KMS-11 (cell line): Measurements from ENCODE around the gene FBXO21.
"Not testable (repeated sequence)": the region's sequence is repeated elsewhere in the genome, so short reads cannot be mapped to it uniquely, and the experiment has no call there.

Experiments used
- H2AFZ ChIP-seq: fragments of 200-600 bp; sonication (generic); 2 replicates; pipeline ENCODE4 v1.6.1; 2016; ENCODE audit warnings: antibody characterized with exemption, mixed run types, low read depth
- H3K27ac ChIP-seq: fragments of 200-600 bp; sonication (generic); 2 replicates; pipeline ENCODE4 v1.6.1; 2016; ENCODE audit warnings: mild to moderate bottlenecking, mixed run types
- H3K27me3 ChIP-seq: fragments of 200-600 bp; sonication (generic); 2 replicates; pipeline ENCODE4 v1.6.1; 2017; ENCODE audit warnings: mild to moderate bottlenecking, low read depth, mixed run types, moderate library complexity; ENCODE audit not compliant: insufficient read depth
- H3K36me3 ChIP-seq: fragments of 200-600 bp; sonication (generic); 2 replicates; pipeline ENCODE4 v1.6.1; 2017; ENCODE audit warnings: mild to moderate bottlenecking, mixed run types; ENCODE audit not compliant: insufficient read depth
- H3K4me1 ChIP-seq: fragments of 200-600 bp; sonication (generic); 2 replicates; pipeline ENCODE4 v1.6.1; 2016; ENCODE audit warnings: mild to moderate bottlenecking, low read depth, mixed run types; ENCODE audit not compliant: poor library complexity, severe bottlenecking
- H3K4me2 ChIP-seq: fragments of 200-600 bp; sonication (generic); 2 replicates; pipeline ENCODE4 v1.7.0; 2016; ENCODE audit warnings: mild to moderate bottlenecking, mixed run types
- H3K4me3 ChIP-seq: fragments of 200-600 bp; sonication (generic); IDR thresholded peaks from 2 replicates; pipeline ENCODE4 v1.6.1; 2017; ENCODE audit warnings: low read depth, low read length, mixed read lengths; ENCODE audit not compliant: insufficient read depth
- H3K79me2 ChIP-seq: fragments of 200-600 bp; sonication (generic); 2 replicates; pipeline ENCODE4 v1.6.1; 2016; ENCODE audit warnings: low read depth, mixed run types; ENCODE audit not compliant: insufficient read depth
- H3K9ac ChIP-seq: fragments of 200-600 bp; sonication (generic); 2 replicates; pipeline ENCODE4 v1.6.1; 2016; ENCODE audit warnings: mild to moderate bottlenecking, mixed run types
- H4K20me1 ChIP-seq: fragments of 200-600 bp; sonication (generic); 2 replicates; pipeline ENCODE4 v1.6.1; 2016; ENCODE audit warnings: mild to moderate bottlenecking, mixed run types; ENCODE audit not compliant: insufficient read depth
- TF ChIP-seq, protein P1 (sequence below): fragments of 200-600 bp; sonication (generic); conservative IDR thresholded peaks from 2 replicates; pipeline ENCODE4 v1.6.1; 2017; ENCODE audit warnings: low read depth, mild to moderate bottlenecking, antibody characterized with exemption, low read length, moderate library complexity, mixed read lengths

Gene FBXO21

DNA sequence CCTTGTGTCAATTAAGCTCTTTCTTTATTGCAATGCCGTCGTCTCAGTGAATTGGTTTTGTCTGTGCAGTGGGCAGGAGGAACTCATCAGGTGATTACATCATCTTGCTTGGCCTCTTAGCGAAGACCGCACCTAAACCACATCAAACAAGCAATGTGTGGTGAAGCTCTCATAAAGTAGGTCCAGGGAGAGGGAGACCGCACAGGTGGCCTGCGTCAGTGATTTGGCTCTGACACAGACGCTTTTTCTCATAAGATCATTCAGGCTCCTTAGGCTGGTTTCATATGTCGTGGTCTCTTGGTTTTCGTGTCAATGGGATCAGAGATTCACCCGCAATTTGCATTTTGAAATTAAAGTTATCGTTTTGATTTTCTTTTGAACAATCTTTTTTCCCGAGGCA, 84.4 kb downstream of the FBXO21 start:
- no peak overlapping the region for H3K9ac ChIP-seq
- TF ChIP-seq, protein P1, sequence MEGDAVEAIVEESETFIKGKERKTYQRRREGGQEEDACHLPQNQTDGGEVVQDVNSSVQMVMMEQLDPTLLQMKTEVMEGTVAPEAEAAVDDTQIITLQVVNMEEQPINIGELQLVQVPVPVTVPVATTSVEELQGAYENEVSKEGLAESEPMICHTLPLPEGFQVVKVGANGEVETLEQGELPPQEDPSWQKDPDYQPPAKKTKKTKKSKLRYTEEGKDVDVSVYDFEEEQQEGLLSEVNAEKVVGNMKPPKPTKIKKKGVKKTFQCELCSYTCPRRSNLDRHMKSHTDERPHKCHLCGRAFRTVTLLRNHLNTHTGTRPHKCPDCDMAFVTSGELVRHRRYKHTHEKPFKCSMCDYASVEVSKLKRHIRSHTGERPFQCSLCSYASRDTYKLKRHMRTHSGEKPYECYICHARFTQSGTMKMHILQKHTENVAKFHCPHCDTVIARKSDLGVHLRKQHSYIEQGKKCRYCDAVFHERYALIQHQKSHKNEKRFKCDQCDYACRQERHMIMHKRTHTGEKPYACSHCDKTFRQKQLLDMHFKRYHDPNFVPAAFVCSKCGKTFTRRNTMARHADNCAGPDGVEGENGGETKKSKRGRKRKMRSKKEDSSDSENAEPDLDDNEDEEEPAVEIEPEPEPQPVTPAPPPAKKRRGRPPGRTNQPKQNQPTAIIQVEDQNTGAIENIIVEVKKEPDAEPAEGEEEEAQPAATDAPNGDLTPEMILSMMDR = no peak
- no peaks in the 10 kb centered on the region for H3K36me3 ChIP-seq
- H3K4me3 ChIP-seq = no peak overlapping the region
- H4K20me1 ChIP-seq = no peaks in the 10 kb centered on the region
- H2AFZ ChIP-seq = no peak overlapping the region
- no peak overlapping the region for H3K27ac ChIP-seq
- H3K4me1 ChIP-seq = peaks cover 35% of the 10 kb centered on the region
- H3K4me2 ChIP-seq = peak overlapping the region; percentile 17; the same call in 1 of the 2 replicates
- no peaks in the 10 kb centered on the region for H3K79me2 ChIP-seq
- no peaks in the 10 kb centered on the region for H3K27me3 ChIP-seq

DNA sequence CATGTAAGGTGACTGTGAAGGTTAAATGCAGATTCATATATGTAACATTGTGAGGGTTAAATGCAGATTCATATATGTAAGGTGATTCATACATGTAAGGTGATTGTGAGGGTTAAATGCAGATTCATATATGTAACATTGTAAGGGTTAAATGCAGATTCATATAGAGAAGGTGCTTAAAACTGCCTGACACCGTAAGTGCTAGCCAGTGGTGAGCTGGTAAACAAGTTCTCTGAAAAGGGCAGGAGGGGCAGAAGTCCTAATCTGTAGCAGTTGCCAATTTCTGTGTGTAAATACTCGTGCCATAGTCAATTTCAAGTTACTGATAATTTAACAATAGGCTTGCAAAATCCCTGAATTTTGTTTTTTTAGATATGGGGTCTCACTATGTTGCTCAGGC, 86.3 kb downstream of the FBXO21 start:
- not testable (repeated sequence) for H3K9ac ChIP-seq, H3K4me3 ChIP-seq, H3K36me3 ChIP-seq, H4K20me1 ChIP-seq, H3K27ac ChIP-seq, H3K79me2 ChIP-seq, H3K27me3 ChIP-seq, H2AFZ ChIP-seq, H3K4me2 ChIP-seq
- H3K4me1 ChIP-seq = peaks cover 26% of the 10 kb centered on the region

DNA sequence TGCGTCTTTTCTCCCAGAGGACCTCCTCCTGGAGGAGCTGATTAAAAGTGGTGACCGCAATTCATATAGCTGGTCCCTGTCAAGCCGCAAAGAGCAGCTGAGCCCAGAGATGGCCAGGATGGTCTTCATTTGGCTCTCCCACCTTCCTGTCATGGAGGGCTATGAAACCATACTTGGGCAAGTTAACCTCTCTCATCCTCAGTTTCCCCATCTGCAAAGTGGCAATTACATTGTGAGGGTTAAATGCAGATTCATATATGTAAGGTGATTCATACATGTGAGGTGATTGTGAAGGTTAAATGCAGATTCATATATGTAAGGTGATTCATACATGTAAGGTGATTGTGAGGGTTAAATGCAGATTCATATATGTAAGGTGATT, 87.5 kb downstream of the FBXO21 start:
- H3K4me3 ChIP-seq = no peak overlapping the region
- no peaks in the 10 kb centered on the region for H3K36me3 ChIP-seq
- H3K27me3 ChIP-seq = no peaks in the 10 kb centered on the region
- H3K9ac ChIP-seq = no peak overlapping the region
- H3K4me1 ChIP-seq = peaks cover 29% of the 10 kb centered on the region
- no peak overlapping the region for H2AFZ ChIP-seq
- no peak overlapping the region for H3K4me2 ChIP-seq
- H3K27ac ChIP-seq = no peak overlapping the region
- H3K79me2 ChIP-seq = no peaks in the 10 kb centered on the region
- TF ChIP-seq, protein P1 = no peak
- no peaks in the 10 kb centered on the region for H4K20me1 ChIP-seq

DNA sequence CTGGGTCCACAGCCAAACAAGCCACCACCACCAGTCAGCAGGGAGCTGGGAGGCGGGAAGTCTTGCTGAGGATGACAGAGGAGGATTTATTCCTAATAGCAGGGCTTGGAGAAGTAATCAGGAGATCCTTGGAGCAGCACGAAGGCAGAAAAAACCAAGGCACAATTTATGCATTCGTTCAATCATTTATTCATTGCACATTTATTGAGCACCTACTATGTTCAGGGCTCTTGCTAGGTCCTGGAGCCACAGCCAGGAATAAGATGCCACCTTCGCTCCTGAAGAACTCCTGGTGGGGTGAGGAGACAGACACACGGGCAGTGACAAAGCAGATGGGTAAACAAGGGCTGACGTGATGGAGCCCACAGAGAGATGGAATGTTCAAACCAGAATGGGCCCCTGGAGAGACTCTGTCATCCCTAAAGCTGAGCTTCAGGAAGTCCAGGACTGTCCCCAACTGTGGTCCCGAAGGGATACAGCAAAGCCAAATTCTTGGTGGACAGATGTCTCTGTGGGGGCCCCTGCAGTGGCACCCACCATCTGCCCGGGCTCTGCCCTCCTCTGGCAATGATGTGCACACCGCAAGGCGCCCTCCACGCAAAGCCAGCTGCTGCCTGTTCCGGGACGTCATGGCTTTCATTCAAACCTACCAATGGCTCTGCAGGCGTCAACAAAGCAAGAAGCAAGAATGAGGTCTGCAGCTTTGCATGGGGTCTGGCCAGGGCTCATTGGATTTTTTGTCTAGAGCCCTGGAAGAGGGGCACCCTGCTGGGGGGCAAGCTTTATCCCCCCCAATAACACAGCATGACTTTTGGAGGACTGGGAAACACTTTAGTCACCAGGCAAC, 88.1 kb downstream of the FBXO21 start:
- Histone ChIP-seq H3K36me3 (no peaks in the 10 kb centered on the region), H3K9ac (no peak overlapping the region), H3K4me3 (no peak overlapping the region), H3K27me3 (no peaks in the 10 kb centered on the region), H4K20me1 (no peaks in the 10 kb centered on the region), H3K4me1 (peaks cover 29% of the 10 kb centered on the region), H3K4me2 (no peak overlapping the region), H3K79me2 (no peaks in the 10 kb centered on the region), H2AFZ (no peak overlapping the region), H3K27ac (no peak overlapping the region)
- TF ChIP-seq, protein P1 = no peak
